ENCODE measurements around the gene SEMA4F.

- TF ChIP-seq CTCF (IDR thresholded peaks at IDR 0.05) = no peak
- TF ChIP-seq POLR2A (IDR thresholded peaks at IDR 0.05) = no peak
Measured at GRCh38 chr2:74704216-74704615, 50.2 kb downstream of the SEMA4F start.
